HG02610 (cell line): Measurements from ENCODE around the gene NCKAP1.
"Not testable (repeated sequence)": the region's sequence is repeated elsewhere in the genome, so short reads cannot be mapped to it uniquely, and the experiment has no call there.

ENCODE experiments used
- ATAC-seq: cut with Tn5 transposase; IDR thresholded peaks from one replicate; pipeline ENCODE4 v1.9.1; 2021; ENCODE audit warnings: mild to moderate bottlenecking, moderate library complexity; ENCODE audit not compliant: unreplicated experiment

NCKAP1 gene, protein sequence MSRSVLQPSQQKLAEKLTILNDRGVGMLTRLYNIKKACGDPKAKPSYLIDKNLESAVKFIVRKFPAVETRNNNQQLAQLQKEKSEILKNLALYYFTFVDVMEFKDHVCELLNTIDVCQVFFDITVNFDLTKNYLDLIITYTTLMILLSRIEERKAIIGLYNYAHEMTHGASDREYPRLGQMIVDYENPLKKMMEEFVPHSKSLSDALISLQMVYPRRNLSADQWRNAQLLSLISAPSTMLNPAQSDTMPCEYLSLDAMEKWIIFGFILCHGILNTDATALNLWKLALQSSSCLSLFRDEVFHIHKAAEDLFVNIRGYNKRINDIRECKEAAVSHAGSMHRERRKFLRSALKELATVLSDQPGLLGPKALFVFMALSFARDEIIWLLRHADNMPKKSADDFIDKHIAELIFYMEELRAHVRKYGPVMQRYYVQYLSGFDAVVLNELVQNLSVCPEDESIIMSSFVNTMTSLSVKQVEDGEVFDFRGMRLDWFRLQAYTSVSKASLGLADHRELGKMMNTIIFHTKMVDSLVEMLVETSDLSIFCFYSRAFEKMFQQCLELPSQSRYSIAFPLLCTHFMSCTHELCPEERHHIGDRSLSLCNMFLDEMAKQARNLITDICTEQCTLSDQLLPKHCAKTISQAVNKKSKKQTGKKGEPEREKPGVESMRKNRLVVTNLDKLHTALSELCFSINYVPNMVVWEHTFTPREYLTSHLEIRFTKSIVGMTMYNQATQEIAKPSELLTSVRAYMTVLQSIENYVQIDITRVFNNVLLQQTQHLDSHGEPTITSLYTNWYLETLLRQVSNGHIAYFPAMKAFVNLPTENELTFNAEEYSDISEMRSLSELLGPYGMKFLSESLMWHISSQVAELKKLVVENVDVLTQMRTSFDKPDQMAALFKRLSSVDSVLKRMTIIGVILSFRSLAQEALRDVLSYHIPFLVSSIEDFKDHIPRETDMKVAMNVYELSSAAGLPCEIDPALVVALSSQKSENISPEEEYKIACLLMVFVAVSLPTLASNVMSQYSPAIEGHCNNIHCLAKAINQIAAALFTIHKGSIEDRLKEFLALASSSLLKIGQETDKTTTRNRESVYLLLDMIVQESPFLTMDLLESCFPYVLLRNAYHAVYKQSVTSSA

DNA sequence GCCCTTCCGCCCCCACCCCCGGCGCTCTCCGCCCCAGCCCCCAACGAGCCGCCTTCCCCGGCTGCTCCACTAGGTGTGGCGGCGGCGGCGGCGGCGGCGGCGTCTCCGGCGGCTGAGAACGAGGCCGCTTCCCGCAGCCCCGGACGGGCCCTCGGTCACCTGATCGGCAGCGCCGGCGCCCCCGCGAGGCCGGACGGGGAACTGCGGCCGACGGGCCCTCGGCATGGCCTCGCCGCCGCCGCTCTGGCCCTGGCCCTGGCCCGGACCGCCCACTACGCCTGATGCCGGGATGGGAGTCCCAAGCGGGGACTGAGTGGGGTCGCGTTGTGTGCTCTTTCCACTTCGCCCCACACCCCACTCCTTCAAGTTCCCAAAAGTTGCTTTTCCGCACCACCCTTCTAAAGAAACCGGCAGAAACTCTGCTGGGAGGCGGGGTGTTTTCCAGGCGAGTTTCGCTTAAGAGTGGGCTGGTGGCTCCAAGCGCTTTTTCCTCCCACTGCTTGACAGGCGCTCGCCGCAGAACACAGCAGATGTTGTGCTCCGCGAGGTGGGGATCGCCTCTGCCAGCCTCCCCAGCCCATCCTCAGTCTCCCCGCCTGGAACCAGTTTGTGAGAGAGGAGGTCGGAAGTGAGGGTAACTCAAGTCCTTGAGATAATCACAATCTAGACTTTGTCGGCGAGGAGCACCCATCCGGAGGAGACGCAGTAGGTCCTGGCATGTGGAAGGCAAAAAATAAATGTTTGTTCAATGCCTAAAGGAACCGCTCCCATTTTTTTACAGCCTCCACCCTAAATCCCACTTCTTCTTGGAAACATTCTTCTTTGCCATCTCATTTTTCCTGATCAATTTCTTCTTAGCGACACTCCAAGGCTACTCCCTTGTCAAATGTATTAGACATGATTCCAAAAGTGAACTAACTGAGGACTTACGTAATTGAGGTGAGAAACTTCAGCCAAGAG is at the start of gene NCKAP1:
Gene NCKAP1 (minus strand): TSS at position 117 of the 960 bp plus-strand sequence. CDS start 358 bp downstream, outside the sequence.
- peak; percentile 74 for ATAC-seq

DNA sequence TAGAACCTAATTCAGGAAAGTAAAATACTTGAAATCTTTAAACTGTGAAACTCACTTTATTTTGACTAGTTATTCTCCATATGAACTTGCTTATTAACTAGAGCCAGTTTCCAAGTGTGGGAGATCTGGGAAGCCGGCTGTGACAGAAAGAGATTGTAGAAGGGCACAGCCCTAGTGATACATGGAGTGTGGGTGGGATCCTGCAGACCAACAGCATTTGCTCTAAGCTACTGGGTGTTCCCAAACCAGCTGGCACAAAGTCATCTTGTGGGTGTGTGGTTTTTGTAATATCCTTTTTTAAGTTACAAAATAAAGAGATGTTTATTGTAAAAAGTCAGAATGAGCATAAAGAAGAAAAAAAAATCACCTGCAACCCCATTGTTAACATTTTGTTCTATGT is 43.7 kb upstream of the NCKAP1 start:
- ATAC-seq, result no peak

DNA sequence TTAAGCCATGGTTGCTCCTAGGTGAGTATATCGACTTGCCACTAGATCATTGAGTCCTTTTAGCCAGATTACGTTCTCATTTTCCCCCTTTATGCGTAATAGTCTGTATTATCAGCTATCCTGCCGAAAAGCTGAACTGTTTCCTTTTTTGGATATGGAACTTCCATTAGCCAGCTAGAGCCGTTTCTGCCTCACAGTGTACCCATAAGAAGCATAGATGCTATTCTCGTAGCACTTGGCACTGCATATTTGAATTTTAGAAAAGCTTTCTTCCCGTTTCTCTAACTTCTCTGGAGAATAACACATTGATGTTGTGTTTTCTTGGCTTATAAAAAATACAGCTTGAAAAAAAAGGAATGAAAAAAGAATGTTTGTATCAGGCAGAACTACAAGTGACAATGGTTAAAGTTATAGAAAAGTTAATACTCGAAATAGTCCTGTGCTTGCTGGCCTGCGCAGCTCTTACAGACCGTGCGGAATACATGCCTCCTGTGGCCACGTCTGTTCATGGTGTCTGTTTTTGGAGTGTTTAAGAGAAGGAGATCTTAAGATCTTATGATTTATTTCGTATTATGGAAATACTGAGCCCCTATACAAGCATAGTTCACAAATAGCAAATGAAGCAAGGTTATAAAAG is 41.0 kb upstream of the NCKAP1 start:
- ATAC-seq, result peak; percentile 15

DNA sequence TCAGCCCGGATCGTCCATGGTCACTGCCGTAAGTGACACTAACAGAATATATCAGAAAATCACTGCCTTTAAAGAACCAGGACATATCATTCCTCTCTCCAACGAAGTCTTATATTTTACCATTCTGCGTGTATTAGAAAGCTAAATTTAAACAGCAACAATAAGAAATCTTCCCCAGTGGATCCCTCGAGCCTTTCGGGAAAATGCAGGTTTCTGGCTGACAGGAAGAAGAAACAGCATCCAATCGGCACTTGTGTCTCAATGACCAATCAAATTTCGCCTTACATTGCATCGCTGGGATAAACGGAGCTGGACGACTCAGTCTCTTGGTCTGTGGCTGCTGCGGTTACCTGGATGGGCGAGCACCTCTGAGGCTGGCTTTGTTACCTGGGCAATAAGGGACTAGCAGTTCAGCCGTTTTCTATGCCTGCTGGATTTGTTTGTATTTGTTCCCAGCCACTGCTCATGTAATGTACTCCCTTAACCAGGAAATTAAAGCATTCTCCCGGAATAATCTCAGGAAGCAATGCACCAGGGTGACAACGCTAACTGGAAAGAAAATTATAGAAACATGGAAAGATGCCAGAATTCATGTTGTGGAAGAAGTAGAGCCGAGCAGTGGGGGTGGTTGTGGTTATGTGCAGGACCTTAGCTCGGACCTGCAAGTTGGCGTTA is 40.3 kb upstream of the NCKAP1 start, which contains the start of gene DUSP19:
Gene DUSP19 (plus strand): TSS at position 284 of the 675 bp plus-strand sequence. CDS start 187 bp downstream, at position 471.
- peak; percentile 93 for ATAC-seq

DNA sequence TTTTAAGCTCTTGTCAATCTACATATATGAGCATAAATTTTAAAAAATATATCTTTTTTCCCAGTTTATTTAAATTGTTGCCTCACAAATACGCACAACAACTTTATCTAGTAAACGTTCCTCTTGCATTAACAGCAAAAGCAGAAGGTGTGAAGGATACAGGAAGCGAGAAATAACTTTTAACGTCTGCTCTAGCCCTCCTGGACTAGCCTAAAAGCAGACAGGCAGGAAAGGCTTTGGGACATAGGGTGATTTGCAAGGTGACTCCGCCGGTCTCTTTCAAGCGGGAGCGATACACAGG is 39.9 kb upstream of the NCKAP1 start:
- ATAC-seq, result no peak

DNA sequence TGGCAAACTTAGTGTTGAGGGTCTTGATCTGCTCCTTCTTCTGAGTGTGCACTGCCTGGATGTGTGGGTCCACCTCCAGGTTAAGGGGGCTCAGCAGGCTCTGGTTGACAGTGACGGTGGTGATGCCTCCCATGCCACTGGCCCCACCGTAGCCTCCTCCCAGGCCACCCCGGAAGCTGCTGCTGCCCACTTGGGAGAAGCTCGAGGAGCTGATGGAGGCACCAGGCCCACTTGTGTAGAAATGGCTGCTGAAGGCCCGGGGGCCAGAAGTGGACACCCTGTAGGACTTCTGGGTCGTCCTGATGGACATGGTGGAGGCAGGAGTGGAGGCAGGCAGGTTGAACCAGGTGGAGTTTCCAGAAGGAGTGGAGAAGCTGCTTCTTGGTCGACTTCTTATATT is 33.9 kb upstream of the NCKAP1 start:
- ATAC-seq, result no peak

DNA sequence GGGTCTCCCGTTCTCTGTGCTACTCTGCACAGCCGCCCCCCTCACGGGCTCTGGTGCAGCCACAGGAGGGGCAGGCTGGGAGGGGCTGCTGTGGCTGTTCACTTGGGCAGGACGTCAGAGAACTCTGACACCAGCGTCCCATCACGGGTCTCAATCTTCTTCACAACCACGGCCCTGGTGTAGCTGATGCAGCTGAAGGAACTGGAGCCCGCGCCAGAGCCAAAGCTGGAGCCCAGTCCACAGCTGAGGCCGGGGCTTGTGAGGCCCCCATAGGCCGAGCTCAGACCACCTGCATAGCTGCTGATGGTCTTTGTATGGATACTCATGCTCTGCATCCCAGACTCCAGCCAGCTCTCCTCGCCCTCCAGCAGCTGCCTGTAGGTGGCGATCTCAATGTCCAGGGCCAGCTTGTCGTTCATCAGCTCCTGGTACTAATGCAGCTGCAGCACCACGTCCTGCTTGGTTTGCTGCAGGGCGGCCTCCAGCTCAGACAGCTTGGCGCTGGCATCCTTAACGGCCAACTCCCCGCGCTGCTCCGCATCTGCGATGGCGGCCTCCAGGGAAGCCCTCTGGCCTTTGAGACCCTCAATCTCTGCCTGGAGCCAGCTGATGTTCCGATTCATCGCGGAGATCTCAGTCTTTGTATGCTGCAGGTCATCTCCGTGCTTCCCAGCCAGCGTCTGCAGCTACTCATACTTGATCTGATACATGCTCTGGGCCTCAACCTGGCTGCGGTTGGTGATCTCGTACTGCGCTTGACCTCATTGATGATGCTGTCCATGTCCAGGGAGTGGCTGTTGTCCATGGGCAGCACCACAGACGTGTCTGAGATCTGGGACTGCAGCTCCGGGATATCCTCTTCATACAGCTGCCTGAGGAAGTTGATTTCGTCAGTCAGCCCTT is 32.9 kb upstream of the NCKAP1 start:
- ATAC-seq, result no peak

DNA sequence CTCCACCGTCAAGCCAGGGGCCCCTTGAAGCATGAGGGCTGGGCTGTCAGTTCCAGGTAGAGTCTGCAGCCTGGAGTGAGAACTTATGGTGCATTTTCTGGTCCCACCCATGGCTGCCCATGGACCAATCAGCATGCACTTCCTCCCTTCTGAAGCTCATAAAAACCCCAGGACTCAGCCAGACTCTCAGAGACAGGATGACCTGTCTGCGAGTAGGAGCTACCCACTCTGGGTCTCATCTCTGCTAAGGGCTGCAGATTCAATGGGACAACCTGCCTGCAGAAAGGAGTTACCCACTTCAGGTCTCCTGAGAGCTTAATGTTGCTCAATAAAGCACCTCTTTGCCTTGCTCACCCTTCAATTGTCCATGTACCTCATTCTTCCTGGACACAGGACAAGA is 30.9 kb upstream of the NCKAP1 start:
- ATAC-seq, result no peak

DNA sequence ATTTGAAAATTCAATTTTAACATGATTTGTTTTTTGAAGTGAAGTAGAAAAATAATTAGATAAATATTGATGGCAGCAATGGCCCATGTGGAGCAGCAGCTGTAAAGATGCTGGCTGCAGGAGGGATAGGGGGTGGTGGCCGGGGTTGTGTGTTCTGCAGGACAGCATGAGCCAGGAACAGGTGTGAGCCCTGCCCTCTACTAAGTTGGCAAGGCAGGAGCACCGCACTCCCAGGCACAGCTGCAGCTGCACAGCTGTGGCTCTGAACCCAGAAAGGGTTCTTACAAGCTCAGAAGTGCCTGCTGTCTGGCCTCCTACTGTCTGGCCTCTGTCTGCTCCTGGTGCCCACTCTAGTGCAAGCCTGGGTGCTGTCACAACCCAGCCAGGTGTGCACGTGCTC is 30.3 kb upstream of the NCKAP1 start:
- ATAC-seq, result no peak

DNA sequence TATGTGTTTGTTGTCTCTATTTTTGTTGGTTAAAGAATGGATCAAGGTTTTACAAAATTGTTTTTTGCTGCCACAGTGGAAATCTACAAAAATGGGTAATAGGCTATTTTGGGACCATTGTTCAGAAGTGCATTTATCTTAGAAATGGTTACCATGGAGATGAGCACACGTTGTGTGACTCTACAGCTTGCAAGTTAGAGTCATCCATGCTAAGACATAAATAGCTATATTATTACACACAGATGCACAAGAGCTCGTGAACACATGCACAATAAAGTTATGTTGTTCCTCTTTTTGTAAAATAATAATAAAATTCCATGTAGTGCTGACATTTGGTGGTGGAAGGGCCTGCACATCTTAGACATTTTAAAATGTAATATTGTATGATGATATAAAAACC is 24.8 kb upstream of the NCKAP1 start:
- ATAC-seq, result peak; percentile 77

DNA sequence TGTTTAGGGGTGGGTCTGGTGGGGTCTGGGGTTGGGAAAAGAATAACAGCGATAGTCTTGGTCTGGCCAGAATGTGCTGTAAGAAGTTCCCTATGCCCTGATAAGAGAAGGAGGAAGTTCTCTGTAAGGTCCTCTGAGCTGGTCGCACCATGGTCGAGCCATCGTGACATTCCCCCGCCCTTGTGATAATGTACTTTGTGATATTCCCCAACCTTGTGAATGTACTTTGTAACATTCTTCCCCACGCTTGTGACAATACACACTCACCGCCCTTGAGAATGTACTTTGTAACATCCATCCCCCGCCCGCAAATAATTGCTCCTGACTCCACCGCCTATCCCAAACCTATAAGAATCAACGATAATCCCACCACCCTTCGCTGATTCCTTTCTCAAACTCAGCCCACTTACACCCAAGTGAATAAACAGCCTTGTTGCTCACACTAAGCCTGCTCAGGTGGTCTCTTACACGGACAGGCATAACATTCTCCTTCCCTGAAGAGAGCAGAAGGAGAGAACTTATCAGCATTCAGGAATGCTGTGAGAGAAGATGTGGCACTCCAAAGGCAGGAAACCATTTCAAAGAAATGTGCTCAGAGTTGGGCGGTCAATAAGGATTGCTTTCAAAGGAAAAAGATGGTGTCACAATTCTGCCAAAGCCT is 22.4 kb upstream of the NCKAP1 start:
- ATAC-seq, result no peak

DNA sequence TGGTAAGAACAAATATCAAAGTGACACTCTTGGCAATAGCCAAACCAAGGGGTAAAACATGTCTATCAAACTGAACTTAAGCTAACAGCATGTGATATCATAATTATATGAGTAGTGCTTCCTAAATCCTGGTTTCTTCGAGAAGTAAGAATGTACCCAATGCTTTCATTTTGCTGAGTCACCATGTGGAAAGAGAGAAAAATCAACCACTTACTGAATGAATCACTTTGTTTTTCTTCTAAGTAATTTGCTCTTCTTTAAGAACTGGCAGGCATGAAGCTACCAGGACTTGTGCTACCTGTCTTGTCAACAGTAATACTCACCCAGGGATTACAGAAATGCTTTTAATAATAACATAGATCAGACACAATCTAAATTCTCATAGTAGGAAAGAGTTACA is 21.3 kb upstream of the NCKAP1 start:
- ATAC-seq, result no peak

DNA sequence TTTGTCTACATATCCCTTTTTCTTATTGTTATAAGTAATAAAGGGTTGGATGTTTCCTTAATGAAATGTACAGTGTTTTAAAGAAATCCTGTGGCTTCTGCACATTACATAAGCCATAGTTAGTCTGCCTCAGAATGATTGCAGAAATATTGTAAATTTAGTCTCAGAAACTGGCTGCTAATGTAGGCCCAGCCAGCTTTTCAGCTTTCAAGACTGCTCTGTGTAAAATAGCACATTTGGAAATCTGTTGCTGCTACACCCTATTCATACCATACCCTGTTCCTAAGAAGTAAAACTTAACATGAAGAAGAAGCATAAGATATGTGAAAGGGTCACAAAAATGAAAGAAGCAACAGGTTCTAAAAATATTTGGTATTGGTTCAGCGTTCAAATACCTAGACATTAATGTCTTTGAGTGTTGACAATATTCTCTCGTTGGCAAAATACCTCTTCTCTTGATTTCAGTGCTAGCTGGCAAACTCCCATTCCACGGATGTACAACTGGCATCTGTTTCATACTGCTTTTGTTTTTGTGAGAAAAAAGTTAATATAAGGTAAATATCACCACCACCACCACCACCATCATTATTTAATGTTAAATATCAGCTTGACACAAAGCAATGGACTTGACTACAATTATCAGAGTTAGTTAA is 19.2 kb upstream of the NCKAP1 start:
- ATAC-seq, result peak; percentile 46

DNA sequence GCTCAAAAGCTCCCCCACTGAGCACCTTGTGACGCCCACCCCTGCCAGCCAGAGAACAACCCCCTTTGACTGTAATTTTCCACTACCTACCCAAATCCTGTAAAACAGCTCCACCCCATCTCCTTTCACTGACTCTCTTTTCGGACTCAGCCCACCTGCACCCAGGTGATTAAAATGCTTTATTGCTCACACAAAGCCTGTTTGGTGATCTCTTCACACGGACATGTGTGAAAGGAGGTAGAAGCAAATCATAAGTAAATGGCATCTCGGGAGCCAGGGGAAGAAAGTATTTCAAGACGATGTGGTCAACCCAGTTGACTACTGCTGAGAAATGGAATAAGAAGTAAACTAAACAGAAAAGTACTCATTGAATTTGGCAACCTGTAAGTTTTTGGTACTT is 11.2 kb upstream of the NCKAP1 start:
- no peak for ATAC-seq

DNA sequence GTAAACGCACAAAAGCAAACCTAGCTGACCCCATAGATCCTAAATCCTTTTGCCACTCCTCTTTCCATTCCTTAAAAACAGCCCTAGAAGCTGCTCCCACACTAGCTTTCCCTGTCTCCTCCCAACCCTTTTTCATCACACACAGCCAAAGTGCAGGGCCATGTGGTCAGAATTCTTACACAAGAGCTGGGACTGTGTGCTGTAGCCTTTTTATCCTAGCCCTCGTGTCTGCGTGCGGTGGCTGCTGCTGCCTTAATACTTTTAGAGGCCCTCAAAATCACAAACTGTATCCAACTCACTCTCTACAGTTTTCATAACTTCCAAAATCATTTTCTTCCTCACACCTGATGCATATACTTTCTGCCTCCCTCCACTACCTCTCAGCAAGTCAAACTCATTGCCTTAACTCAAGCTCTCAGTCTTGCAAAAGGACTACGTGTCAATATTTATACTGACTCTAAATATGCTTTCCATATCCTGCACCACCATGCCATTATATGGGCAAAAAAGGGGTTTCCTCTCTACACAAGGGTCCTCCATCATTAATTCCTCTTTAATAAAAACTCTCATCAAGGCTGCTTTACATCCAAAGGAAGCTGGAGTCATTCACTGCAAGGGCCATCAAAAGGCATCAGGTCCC is 9.3 kb upstream of the NCKAP1 start:
- ATAC-seq, result not testable (repeated sequence)

DNA sequence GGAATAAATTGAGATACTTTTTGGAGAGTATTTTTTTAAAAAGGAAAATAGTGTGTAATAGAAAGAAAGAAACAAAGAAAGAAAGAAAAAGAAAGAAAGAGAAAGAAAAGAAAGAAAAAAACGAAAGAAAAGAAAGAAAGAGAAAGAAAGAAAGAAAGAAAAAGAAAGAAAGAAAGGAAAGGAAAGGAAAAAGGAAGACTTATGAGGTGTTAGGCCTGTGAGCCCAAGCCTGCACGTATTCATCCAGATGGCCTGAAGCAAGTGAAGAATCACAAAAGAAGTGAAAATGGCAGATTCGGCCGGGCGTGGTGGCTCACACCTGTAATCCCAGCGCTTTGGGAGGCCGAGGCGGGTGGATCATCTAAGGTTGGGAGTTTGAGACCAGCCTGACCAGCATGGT is 5.3 kb upstream of the NCKAP1 start:
- not testable (repeated sequence) for ATAC-seq

DNA sequence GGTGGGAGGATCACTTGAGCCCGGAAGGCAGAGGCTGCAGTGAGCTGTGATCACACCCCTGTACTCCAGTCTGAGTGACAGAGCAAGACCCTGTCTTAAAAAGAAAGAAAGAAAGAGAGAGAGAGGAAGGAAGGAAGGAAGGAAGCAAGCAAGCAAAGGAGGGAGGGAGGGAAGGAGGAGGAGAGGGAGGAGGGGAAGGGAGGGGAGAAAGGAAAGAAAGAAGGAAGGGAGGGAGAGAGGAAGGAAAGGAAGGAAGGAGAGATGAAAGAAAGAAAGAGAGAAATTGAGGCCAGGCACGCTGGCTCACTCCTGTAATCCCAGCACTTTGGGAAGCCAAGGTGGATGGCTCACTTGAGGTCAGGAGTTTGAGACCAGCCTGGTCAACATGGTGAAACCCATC is 2.3 kb upstream of the NCKAP1 start:
- ATAC-seq, result no peak
